ENCODE measurements around the gene C2CD2.
A peak's percentile ranks its signal among the peaks of the same experiment; 100 is the strongest.

Gene C2CD2

GRCh38 chr21:41887667-41888066, 66.2 kb downstream of the C2CD2 start:
- no peak for DNase-seq (ENCODE audit: low read depth in 2 of 2)

GRCh38 chr21:41886328-41886727, 67.5 kb downstream of the C2CD2 start:
- no peak for DNase-seq (ENCODE audit: low read depth in 2 of 2)

DNA sequence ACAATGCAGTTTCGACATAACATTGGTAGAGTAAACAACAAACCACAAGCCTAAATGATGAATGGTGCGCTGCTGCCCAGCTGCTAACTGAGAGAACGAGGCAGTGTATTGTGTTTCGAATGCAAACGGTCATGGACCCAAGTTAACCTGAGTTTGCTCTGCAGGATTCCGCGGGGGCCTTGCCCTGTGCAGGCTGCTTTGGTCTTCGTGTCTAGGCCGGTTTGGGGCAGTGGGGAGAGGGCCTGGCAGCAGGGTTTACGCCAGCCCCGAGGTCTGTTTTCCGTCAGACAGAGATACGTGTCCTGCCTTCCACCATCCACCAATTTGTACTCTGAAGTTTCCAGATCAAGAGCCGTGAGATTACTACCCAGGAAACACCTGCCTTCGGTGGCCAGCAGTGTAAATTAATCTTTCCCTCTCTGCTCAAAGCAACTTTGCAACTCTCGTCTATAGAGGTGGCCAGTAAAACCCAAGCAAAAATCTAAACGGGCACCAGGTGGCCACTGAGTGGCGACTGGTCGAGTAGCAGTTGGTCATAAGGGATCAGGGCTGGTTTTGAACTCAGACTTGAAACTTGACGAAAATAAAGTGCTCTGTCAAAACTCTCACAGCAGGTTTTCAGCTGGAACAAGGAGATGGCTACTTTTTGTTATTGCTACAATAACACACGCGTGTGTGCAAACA, 68.3 kb downstream of the C2CD2 start:
- no peak for DNase-seq (ENCODE audit: low read depth in 2 of 2)

- no peak for DNase-seq (ENCODE audit: low read depth in 2 of 2)
Measured at GRCh38 chr21:41884501-41885030, 69.3 kb downstream of the C2CD2 start.

DNA sequence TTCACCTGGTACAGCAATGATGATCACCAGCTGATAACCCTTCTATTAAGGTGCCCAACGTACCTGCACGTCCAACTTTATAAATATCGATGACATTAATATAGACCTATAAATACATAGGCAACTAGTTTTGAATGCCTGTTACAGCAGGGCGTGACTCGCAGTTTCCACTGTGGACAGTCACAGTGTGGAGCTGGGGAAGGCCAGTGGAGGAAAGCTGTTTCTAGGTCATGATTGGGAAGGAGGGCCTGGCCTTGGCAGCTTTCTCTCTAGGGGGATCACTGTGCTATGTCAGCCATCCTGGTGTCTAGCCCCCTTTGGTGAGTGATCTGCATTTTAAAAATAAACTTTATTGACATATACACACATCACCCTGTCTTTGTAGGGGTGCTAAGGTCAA, 70.2 kb downstream of the C2CD2 start:
- no peak for DNase-seq (ENCODE audit: low read depth in 2 of 2)

DNA sequence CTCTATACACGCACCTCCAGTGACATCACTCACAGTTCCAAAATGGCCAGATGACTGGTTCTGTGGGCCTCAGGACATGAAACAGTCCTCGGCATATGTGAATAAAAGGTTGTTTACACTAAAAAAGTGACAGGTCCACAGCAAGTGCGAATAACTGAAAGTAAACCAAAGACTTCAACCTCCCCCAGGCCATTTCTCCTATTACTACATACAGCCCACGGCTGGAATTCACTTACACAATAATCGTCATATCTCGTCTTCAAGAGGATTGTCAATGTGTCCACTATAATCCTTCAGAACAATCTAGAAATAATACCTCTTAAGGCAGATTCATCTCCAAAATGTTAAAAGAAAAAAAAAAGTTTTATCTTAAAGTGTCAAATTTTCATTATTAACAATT, 72.8 kb downstream of the C2CD2 start:
- DNase-seq (ENCODE audit: low read depth in 2 of 2), result no peak

- DNase-seq (ENCODE audit: low read depth in 2 of 2), result no peak
Measured at GRCh38 chr21:41880153-41880552, 73.7 kb downstream of the C2CD2 start.

- DNase-seq (ENCODE audit: low read depth in 2 of 2), result peak; percentile 71 to 78
Measured at GRCh38 chr21:41879190-41879998, 74.4 kb downstream of the C2CD2 start, which contains the start of gene PRDM15. Gene PRDM15, minus strand, starts transcription at chr21:41879344. Its CDS starts 18,981 bp downstream, at chr21:41860363.

GRCh38 chr21:41878831-41879189, 75.0 kb downstream of the C2CD2 start:
- DNase-seq (ENCODE audit: low read depth in 2 of 2), result peak; percentile 63 to 69

GRCh38 chr21:41877901-41878830, 75.7 kb downstream of the C2CD2 start:
- DNase-seq (ENCODE audit: low read depth in 2 of 2), result no peak

DNA sequence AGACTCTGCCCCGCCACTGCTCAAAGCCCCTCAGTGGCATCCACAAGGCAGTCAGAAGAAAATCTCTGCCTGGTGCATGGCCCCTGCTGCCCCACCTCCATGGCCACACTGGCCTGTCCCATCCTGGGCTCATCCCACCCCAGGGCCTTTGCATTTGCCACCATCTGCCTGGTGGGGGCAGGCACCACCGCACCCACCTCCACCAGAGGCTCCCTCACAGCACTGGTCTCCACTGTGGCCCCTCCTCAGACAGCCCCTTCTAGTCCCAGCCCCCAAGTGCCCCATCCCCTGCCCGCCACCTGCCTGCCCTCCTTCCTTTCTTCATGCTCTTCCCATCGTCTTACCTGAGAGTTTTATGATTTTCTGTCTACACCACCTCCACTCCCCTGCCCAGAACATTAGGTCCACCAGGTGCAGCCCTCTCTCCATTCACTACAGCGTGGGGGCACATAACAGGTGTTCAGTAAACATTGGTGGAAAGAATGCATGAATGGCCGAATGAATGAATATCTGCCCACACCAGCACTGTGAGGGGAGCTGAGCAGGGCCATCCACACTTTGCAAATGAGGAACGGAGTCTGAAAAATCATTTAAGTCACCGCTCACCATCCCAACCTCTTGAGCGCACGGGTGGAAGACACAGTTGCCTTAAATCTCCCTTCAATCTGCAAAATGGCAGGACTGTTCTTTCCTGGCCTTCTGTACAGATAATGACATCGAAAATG, 76.7 kb downstream of the C2CD2 start:
- no peak for DNase-seq (ENCODE audit: low read depth in 2 of 2)

DNA sequence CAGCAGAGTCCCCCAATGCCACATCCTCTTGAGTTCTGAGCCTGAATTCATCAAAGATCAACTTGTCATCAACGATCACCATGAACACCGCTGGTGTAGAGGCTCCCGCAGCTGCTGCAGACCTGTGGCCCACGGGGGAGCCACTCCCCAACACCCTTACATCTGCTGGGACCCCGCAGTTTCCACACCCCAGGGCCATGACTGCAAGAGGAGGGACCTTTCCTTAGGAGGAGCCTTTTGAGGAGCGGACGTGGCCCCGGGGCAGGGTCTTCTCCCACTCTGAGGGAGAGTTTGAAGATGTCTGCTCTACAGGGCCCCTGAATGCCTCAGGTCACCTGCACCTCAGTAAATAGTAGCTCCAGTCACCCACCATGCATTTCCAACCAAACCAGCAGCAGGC, 77.4 kb downstream of the C2CD2 start:
- DNase-seq (ENCODE audit: low read depth in 2 of 2), result no peak

GRCh38 chr21:41875086-41875485, 78.7 kb downstream of the C2CD2 start:
- DNase-seq (ENCODE audit: low read depth in 2 of 2), result no peak

DNA sequence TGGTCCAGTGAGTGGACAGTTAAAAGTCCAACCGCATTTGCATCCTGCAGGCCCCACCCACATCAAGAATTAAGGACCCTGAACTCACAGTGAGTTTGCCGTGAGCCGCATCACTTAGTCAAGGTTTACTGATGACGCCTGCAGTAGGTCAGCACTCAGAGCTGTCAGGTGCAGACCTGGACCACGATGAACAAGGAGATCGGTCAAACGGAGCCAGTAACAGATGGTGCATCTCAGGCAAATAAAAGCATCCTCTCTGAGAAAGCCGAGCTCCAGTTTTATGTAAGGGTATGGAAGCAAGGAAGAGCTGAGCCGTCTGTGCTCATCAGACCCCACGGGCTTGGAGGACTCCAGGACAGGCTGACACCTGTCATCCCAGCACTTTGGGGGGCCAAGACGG, 79.2 kb downstream of the C2CD2 start:
- no peak for DNase-seq (ENCODE audit: low read depth in 2 of 2)

- no peak for DNase-seq (ENCODE audit: low read depth in 2 of 2)
Measured at GRCh38 chr21:41873426-41873825, 80.4 kb downstream of the C2CD2 start.

GRCh38 chr21:41873005-41873404, 80.8 kb downstream of the C2CD2 start:
- DNase-seq (ENCODE audit: low read depth in 2 of 2), result no peak

- DNase-seq (ENCODE audit: low read depth in 2 of 2), result no peak
Measured at GRCh38 chr21:41871293-41872030, 82.4 kb downstream of the C2CD2 start.

- DNase-seq (ENCODE audit: low read depth in 2 of 2), result no peak
Measured at GRCh38 chr21:41869771-41870170, 84.0 kb downstream of the C2CD2 start.

- no peak for DNase-seq (ENCODE audit: low read depth in 2 of 2)
Measured at GRCh38 chr21:41868062-41868710, 85.6 kb downstream of the C2CD2 start.

DNA sequence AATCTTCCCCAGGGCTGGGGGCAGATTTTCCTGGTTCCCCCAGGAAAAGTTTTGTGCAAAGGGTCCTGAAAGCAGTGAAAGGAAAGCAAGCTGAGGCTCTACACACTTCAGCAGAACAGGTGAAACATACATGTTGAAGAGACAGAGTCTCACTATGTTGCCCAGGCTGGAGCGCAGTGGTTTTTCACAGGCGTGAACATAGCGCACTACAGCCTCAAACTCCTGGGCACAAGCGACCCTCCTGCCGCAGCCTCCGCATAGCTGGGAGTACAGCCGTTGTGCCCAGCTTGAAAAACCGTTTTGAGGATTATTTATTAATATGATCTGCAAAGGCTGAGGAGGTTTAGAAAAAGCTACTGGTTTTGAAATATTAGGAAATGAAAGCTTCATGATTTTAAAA, 86.5 kb downstream of the C2CD2 start:
- DNase-seq (ENCODE audit: low read depth in 2 of 2), result no peak
